NCI-H2171 treated with DMSO at 0.1 percent for 48 hours (cell line): ENCODE results near the gene PLTP.
A peak's percentile ranks its signal among the peaks of the same experiment; 100 is the strongest.
"Not testable (repeated sequence)": the region's sequence is repeated elsewhere in the genome, so short reads cannot be mapped to it uniquely, and the experiment has no call there.

Experiments used
- DNase-seq: peaks from one replicate; lab custom pipeline; 2025; lab: John Stamatoyannopoulos, UW

Gene PLTP

GRCh38 chr20:45919542-45920399 lies 7.8 kb upstream of the PLTP start:
- DNase-seq: no peak

- DNase-seq: no peak
Measured at GRCh38 chr20:45918779-45919537, 7.0 kb upstream of the PLTP start.

- DNase-seq: no peak
Measured at GRCh38 chr20:45918182-45918737, 6.3 kb upstream of the PLTP start.

GRCh38 chr20:45917790-45918141 lies 5.8 kb upstream of the PLTP start:
- peak; percentile 16 for DNase-seq

- no peak for DNase-seq
Measured at GRCh38 chr20:45913116-45913515, 1.2 kb upstream of the PLTP start.

- no peak for DNase-seq
Measured at GRCh38 chr20:45912344-45912682, 358 bp upstream of the PLTP start.

GRCh38 chr20:45910670-45911485 lies 1.1 kb downstream of the PLTP start:
- DNase-seq: peak; percentile 98

GRCh38 chr20:45909817-45910669 lies 1.9 kb downstream of the PLTP start:
- DNase-seq: no peak

- no peak for DNase-seq
Measured at GRCh38 chr20:45909336-45909808, 2.6 kb downstream of the PLTP start.

- DNase-seq: no peak
Measured at GRCh38 chr20:45908084-45908483, 3.9 kb downstream of the PLTP start.

GRCh38 chr20:45907219-45907948 lies 4.6 kb downstream of the PLTP start:
- DNase-seq: no peak

GRCh38 chr20:45905505-45906079 lies 6.4 kb downstream of the PLTP start:
- DNase-seq: no peak

GRCh38 chr20:45904583-45905504 lies 7.1 kb downstream of the PLTP start:
- DNase-seq: no peak

GRCh38 chr20:45902199-45902701 lies 9.7 kb downstream of the PLTP start:
- peak; percentile 23 for DNase-seq

GRCh38 chr20:45901332-45901731 lies 10.6 kb downstream of the PLTP start:
- not testable (repeated sequence) for DNase-seq

- DNase-seq: no peak
Measured at GRCh38 chr20:45899046-45899835, 12.7 kb downstream of the PLTP start.

- no peak for DNase-seq
Measured at GRCh38 chr20:45898285-45898684, 13.7 kb downstream of the PLTP start.

GRCh38 chr20:45897692-45898091 lies 14.3 kb downstream of the PLTP start:
- no peak for DNase-seq
